ENCODE measurements around the gene EYS.

DNA sequence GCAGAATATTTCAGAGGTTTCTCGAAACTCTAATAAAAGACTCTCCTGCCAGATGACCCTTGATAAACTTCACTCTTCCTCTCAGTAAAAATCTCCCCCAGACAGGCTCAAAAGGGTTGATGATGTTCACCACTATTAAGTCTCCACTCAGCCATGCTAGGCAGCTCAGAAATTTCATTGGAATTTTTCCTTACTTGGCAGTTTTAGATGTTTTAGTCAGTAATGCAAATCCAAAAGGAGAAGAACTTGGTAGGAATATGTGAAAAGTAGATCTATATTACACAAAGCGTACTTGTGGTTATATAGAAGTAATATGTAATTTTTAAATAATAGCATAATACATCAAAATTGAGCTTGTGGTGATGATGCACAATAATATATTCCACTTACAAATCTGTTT is 1738.4 kb downstream of the EYS start:
- TF ChIP-seq, protein P1, sequence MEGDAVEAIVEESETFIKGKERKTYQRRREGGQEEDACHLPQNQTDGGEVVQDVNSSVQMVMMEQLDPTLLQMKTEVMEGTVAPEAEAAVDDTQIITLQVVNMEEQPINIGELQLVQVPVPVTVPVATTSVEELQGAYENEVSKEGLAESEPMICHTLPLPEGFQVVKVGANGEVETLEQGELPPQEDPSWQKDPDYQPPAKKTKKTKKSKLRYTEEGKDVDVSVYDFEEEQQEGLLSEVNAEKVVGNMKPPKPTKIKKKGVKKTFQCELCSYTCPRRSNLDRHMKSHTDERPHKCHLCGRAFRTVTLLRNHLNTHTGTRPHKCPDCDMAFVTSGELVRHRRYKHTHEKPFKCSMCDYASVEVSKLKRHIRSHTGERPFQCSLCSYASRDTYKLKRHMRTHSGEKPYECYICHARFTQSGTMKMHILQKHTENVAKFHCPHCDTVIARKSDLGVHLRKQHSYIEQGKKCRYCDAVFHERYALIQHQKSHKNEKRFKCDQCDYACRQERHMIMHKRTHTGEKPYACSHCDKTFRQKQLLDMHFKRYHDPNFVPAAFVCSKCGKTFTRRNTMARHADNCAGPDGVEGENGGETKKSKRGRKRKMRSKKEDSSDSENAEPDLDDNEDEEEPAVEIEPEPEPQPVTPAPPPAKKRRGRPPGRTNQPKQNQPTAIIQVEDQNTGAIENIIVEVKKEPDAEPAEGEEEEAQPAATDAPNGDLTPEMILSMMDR (IDR thresholded peaks at IDR 0.05), result no peak
- no peak for TF ChIP-seq POLR2AphosphoS5 (IDR thresholded peaks at IDR 0.05)
- no peak for TF ChIP-seq POLR2A (IDR thresholded peaks at IDR 0.05)
